NCI-H146 (cell line): Measurements from ENCODE around the gene ATN1.
"Not testable (repeated sequence)": the region's sequence is repeated elsewhere in the genome, so short reads cannot be mapped to it uniquely, and the experiment has no call there.

Experiments
- DNase-seq: peaks from one replicate; lab custom pipeline; 2025; lab: John Stamatoyannopoulos, UW

The ATN1 gene

DNA sequence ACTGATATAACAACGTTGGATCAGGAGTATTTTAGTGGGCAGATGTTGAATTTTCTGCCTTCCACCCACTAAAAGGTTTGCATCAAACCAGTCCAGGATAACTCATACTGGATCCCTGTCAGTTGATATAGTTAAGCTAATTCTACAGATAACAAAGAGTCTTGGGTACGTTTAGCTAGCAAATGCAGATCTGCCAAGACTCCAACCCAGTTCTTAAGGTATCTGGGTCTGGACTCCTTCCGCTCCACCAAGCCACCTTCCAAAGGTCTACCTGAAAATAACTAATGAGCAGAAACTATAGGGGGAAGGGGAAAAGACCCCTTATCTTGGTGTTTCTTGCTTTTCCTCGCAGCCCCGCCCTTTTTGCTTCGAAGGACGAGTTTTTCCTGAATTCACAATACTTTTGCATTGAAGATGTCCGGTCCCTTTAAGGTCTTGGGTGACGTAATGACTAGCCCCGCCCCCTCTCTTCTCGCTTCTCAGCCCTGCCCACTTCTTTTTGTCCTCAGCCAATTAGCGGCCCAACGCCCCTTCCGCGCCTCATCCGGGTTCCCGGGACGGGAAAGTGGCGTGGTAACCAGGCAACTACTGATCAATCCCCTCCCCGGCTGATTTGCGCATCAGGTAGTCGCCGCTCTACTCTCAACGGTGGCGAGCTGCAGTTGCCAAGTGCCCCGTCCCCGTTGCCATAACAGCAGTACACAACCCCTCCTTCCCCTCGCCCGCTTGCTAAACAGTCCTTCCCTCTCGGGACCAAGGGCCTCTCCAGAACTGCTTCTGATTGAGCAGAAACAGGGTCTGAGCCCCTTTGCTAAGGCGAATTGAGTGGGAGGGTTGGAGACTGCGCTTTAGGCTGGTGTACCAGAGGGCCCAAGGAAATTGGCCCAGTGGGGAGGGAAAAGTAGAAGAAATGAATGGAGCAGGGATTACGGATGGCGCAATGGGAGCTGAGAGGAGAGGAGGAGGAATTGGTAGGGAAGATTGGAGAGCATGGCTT lies 23.2 kb upstream of the ATN1 start, which contains the start of gene LRRC23:
Gene LRRC23, plus strand, starts transcription at position 543 of the 997 bp plus-strand sequence. CDS start 812 bp downstream, outside the sequence.
- DNase-seq = peak; percentile 100

DNA sequence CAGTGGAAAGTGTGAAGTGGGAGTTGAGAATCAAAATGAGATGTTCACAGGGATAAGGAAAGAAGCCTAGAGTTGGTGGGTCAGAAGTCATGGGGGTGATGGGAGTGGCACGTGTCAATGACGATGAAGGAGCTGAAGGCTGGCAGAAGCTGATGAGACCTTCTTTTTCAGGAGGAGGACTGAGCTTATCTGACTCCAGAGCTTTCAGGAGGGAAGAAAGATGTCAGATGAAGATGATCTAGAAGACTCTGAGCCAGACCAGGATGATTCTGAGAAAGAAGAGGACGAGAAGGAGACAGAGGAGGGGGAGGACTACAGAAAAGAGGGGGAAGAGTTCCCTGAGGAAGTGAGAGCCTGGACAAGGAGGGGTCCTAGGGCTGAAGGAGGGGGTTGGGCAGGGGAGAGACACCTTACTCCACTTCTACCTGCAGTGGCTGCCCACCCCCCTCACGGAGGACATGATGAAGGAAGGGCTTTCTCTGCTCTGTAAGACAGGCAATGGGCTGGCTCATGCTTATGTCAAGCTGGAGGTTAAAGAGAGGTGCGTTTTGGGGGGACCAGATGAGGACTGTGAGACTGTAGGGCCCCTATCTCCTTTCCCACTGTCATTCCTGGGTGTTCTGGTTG lies 22.2 kb upstream of the ATN1 start:
- DNase-seq = no peak

GRCh38 chr12:6908141-6908540 lies 19.6 kb upstream of the ATN1 start:
- DNase-seq = not testable (repeated sequence)

- DNase-seq = no peak
Measured at GRCh38 chr12:6909421-6910145, 18.2 kb upstream of the ATN1 start.

- DNase-seq = no peak
Measured at GRCh38 chr12:6912164-6912935, 15.4 kb upstream of the ATN1 start.

DNA sequence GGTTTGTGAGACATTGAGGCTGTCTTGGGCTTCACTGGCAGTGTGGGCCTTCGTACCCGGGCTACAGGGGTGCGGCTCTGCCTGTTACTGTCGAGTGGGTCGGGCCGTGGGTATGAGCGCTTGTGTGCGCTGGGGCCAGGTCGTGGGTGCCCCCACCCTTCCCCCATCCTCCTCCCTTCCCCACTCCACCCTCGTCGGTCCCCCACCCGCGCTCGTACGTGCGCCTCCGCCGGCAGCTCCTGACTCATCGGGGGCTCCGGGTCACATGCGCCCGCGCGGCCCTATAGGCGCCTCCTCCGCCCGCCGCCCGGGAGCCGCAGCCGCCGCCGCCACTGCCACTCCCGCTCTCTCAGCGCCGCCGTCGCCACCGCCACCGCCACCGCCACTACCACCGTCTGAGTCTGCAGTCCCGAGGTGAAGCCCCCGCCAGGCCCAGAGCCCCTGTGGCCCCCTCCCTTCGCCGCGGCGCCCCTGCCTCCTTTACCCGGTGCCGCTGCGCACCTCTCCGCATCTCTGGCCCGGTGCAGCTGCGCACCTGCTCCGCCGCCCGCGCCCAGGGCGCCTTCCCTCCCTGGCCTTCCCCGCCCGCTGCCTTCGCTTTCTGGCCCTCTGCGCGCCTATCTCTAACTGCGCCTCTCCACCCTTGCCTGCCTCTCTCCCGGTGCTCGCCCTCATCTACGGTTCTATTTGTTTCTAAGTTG lies 13.4 kb upstream of the ATN1 start, which contains the start of gene ENO2:
Gene ENO2, plus strand, starts transcription at position 335 of the 701 bp plus-strand sequence. CDS start 1,253 bp downstream, outside the sequence.
- DNase-seq = peak; percentile 86

- DNase-seq = peak; percentile 60
Measured at GRCh38 chr12:6914947-6915788, 12.6 kb upstream of the ATN1 start.

DNA sequence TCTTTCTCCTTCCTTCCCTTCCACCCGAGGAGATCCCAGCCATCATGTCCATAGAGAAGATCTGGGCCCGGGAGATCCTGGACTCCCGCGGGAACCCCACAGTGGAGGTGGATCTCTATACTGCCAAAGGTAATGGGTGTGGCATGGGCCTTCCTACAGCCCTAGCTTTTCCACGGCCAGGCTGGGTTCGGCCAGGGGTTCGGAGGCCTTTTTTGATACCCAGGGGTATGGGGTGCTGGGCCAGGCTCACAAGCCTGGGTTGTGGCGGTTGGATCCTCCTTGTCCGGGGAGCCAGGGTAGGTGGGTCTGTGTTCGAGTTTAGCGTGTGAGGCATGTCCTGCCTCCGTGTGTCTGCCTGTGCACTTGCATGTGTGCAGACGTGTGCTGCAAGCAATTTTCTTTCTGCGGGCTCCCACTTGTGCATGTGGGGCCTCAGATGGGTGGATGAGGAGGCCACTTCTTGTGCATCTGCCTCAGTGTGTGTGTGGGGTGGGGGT lies 11.9 kb upstream of the ATN1 start:
- no peak for DNase-seq

DNA sequence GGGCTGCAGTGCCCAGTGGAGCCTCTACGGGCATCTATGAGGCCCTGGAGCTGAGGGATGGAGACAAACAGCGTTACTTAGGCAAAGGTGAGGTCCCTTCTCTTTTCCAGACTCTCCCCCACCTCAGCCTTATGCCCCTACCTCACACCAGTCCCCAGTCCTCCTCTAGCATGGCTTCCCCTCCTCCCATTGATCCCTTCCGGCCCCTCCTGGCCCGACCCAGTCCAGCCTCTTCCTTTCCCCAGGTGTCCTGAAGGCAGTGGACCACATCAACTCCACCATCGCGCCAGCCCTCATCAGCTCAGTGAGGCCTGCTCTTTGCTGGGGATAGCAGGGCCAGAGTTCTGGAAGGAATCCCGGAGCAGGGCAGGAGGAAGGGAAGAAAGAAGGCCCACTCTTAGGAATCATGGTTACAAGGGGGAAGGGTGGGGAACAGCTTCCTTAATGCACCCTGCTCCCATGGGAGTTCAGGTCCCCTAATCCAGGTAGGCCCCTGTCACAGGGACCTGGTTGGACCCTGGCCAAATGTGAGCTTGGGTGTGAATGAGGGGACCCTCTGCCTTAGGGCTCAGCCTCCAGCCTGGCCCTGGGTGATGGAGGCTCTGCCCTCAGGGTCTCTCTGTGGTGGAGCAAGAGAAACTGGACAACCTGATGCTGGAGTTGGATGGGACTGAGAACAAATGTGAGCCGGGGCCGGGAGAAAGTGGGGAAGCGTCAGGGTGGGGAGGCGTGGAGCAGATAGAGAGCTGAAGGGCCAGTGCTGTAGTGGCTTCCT lies 11.1 kb upstream of the ATN1 start:
- DNase-seq = no peak

DNA sequence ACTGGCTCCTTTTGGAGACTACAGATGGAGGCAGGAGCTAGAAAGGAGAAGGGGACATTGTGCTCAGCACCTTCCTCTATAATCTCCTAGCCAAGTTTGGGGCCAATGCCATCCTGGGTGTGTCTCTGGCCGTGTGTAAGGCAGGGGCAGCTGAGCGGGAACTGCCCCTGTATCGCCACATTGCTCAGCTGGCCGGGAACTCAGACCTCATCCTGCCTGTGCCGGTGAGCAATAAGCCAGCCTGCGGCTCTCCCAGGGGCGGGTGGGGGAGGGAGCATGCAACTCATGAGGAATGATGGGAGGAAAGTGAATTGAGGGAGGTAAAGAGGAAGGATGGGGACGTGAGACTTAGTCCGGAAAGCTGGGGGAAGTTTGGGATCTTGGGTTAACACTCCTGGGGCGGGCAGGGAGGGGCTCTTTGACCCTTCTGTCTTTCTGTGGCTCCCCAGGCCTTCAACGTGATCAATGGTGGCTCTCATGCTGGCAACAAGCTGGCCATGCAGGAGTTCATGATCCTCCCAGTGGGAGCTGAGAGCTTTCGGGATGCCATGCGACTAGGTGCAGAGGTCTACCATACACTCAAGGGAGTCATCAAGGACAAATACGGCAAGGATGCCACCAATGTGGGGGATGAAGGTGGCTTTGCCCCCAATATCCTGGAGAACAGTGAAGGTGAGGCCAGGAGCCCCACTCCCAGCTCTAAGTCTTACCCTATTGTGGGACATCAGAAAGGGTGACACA lies 10.1 kb upstream of the ATN1 start:
- DNase-seq = no peak

DNA sequence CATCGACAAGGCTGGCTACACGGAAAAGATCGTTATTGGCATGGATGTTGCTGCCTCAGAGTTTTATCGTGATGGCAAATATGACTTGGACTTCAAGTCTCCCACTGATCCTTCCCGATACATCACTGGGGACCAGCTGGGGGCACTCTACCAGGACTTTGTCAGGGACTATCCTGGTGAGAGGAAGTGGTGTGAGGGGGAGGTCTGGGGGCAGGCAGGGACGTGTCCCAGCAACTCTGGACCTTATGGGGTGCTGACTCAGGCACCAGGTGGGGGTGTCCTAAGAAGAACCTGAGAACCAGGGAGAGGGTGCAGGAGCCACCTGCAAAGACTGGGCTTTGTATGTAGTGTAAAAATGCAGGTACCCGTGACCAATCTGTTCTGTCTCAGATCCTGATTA lies 8.2 kb upstream of the ATN1 start:
- no peak for DNase-seq

DNA sequence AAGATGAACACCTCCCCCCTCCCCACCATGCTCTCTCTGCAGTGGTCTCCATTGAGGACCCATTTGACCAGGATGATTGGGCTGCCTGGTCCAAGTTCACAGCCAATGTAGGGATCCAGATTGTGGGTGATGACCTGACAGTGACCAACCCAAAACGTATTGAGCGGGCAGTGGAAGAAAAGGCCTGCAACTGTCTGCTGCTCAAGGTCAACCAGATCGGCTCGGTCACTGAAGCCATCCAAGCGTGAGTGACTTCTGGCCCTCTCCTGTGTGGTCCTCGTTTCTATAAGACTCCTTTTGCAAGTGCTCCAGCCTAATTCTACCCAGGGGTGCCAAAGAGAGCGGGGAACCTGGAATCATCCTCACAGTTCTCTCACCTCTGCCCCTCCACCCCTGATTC lies 6.2 kb upstream of the ATN1 start:
- DNase-seq = no peak

DNA sequence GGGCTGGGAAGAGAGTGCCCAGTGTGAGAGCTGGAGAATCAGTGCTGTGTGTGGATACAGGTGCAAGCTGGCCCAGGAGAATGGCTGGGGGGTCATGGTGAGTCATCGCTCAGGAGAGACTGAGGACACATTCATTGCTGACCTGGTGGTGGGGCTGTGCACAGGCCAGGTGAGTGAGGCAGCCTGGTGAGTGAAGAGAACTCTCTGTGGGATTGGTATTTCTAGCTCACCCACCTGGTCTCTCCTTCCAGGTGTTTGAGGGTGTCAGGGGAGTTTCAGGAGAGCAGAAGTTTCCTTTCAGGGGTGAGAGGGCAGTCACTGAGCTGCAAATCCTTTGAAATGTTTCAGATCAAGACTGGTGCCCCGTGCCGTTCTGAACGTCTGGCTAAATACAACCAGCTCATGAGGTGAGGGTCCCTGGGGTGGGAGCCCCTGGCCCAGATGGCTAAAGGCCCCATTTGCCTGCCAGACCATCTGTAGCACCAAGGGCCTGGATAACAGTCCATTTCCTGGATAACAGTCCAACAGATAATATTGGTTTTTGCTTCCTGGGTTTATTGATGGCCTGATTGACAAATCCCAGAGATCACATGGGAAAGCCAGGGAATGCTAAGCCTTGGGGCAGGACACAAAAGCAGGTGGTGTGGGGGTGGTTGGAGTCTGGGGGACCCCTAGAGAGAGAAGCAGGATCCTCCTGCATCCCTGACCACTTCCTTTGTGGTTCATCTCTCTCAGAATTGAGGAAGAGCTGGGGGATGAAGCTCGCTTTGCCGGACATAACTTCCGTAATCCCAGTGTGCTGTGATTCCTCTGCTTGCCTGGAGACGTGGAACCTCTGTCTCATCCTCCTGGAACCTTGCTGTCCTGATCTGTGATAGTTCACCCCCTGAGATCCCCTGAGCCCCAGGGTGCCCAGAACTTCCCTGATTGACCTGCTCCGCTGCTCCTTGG lies 5.5 kb upstream of the ATN1 start:
- DNase-seq = no peak

DNA sequence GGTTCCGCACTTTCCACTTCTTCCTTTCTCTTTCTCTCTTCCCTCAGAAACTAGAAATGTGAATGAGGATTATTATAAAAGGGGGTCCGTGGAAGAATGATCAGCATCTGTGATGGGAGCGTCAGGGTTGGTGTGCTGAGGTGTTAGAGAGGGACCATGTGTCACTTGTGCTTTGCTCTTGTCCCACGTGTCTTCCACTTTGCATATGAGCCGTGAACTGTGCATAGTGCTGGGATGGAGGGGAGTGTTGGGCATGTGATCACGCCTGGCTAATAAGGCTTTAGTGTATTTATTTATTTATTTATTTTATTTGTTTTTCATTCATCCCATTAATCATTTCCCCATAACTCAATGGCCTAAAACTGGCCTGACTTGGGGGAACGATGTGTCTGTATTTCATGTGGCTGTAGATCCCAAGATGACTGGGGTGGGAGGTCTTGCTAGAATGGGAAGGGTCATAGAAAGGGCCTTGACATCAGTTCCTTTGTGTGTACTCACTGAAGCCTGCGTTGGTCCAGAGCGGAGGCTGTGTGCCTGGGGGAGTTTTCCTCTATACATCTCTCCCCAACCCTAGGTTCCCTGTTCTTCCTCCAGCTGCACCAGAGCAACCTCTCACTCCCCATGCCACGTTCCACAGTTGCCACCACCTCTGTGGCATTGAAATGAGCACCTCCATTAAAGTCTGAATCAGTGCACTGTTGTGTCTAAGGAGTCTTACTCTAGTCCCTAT lies 4.6 kb upstream of the ATN1 start:
- DNase-seq = no peak

DNA sequence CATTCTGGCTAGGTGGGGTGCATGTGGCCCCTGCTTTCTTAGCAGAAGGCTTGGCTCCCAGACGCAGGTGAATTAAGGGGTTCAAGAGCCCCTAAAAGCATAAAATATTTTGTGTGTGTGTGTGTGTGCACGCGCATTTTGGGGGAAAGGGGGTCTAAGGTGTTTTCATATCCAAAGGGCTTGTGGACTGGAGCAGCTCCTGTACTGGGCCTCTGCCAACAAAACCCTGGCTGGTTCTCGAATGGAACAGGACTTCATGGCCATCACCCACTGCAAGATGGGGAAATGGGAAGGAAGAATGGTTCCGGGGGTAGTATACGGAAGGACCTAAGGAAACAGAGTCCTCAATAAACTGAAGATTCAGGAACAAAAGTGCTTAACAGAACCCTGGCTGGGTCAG lies 3.9 kb upstream of the ATN1 start:
- no peak for DNase-seq

- no peak for DNase-seq
Measured at GRCh38 chr12:6925239-6925539, 2.6 kb upstream of the ATN1 start.
